K562 (cell line): ENCODE data around the gene C16orf92. TPM values are rescaled to one million over a fixed set of nuclear protein-coding genes. Genes with fewer than 3 reads are reported as not detected.

Source experiments
- CBFA2T3 ChIP-seq: fragments of 450-650 bp; IDR thresholded peaks from 2 replicates; pipeline ENCODE4 v1.6.1; 2017
- CTBP1 ChIP-seq: fragments of 450-650 bp; IDR thresholded peaks from 2 replicates; pipeline ENCODE4 v1.6.1; 2016; ENCODE audit warnings: borderline replicate concordance
- DPF2 ChIP-seq: fragments of 450-650 bp; IDR thresholded peaks from 2 replicates; pipeline ENCODE4 v1.6.1; 2016
- EP400 ChIP-seq: fragments of 450-650 bp; IDR thresholded peaks from 2 replicates; pipeline ENCODE4 v1.6.1; 2017; ENCODE audit warnings: antibody characterized with exemption, mild to moderate bottlenecking, moderate library complexity
- ESRRA ChIP-seq: fragments of 450-650 bp; IDR thresholded peaks from 2 replicates; pipeline ENCODE4 v1.6.1; 2014; ENCODE audit warnings: low read depth, mild to moderate bottlenecking, moderate library complexity, borderline replicate concordance
- ETS2 ChIP-seq: IDR thresholded peaks from 2 replicates; pipeline ENCODE4 v1.6.1; 2016; ENCODE audit warnings: borderline replicate concordance, missing genetic modification characterization, mild to moderate bottlenecking, moderate library complexity, missing compliant biosample characterization; ENCODE audit not compliant: poor library complexity, severe bottlenecking
- FIP1L1 ChIP-seq: fragments of 200-400 bp; formaldehyde crosslinking; IDR thresholded peaks from 2 replicates; pipeline ENCODE4 v1.6.1; 2018; ENCODE audit warnings: mild to moderate bottlenecking, low read depth, low read length; ENCODE audit not compliant: poor library complexity, severe bottlenecking
- FOXJ2 ChIP-seq: fragments of 200-800 bp; sonication (Bioruptor generic); IDR thresholded peaks from 2 replicates; pipeline ENCODE4 v1.6.1; 2016; ENCODE audit warnings: missing genetic modification characterization, missing compliant biosample characterization
- KDM1A ChIP-seq, 2 experiments: fragments of 450-650 bp; IDR thresholded peaks; 2 replicates each; pipeline ENCODE4 v1.6.1; 2016; ENCODE audit warnings: mild to moderate bottlenecking in 2 of 2
- L3MBTL2 ChIP-seq: fragments of 450-650 bp; IDR thresholded peaks from 2 replicates; pipeline ENCODE4 v1.6.1; 2016; ENCODE audit warnings: mild to moderate bottlenecking, moderate library complexity
- MYBL2 ChIP-seq, 2 experiments: fragments of 450-650 bp in 1 of 2; sonication (generic) in 1 of 2; formaldehyde crosslinking in 1 of 2; IDR thresholded peaks; 2 replicates each; pipeline versions ENCODE4 v1.6.1 to v1.8.1; 2017 to 2022; ENCODE audit warnings: borderline replicate concordance in 1 of 2, inconsistent platforms in 1 of 2, low read depth in 1 of 2, mild to moderate bottlenecking in 1 of 2, missing genetic modification reagents in 1 of 2, moderate library complexity in 1 of 2
- NCOR1 ChIP-seq: fragments of 450-650 bp; IDR thresholded peaks from 2 replicates; pipeline ENCODE4 v1.6.1; 2016; ENCODE audit warnings: mild to moderate bottlenecking, moderate library complexity
- NR2C2 ChIP-seq, 2 experiments: fragments of 200-800 bp in 1 of 2; sonication (Bioruptor generic) in 1 of 2; sonication (generic) in 1 of 2; formaldehyde crosslinking in 1 of 2; IDR thresholded peaks; 2 replicates each; pipeline versions ENCODE4 v1.6.1 to v1.8.0; 2016 to 2022; ENCODE audit warnings: mild to moderate bottlenecking in 1 of 2, missing compliant biosample characterization in 1 of 2, missing genetic modification characterization in 1 of 2, missing genetic modification reagents in 1 of 2
- POLR3G ChIP-seq: IDR thresholded peaks from 2 replicates; pipeline ENCODE4 v1.6.1; 2011; ENCODE audit not compliant: insufficient read length, insufficient replicate concordance; ENCODE audit errors: extremely low read depth
- TAL1 ChIP-seq: fragments of 450-650 bp; IDR thresholded peaks from 2 replicates; pipeline ENCODE4 v1.6.1; 2016; ENCODE audit warnings: mild to moderate bottlenecking
- TFAP4 ChIP-seq: sonication (generic); formaldehyde crosslinking; IDR thresholded peaks from 2 replicates; pipeline ENCODE4 v1.8.0; 2022; ENCODE audit warnings: missing genetic modification reagents, mild to moderate bottlenecking, moderate library complexity, borderline replicate concordance
- ZNF217 ChIP-seq: sonication (generic); formaldehyde crosslinking; IDR thresholded peaks from 2 replicates; pipeline ENCODE4 v1.8.0; 2022; ENCODE audit warnings: mild to moderate bottlenecking, missing genetic modification reagents
- ZNF408 ChIP-seq: fragments of 250-450 bp; sonication (Bioruptor Pico); IDR thresholded peaks from 2 replicates; pipeline ENCODE4 v1.4.0; 2020; ENCODE audit warnings: low read depth, mild to moderate bottlenecking, moderate library complexity
- ZNF586 ChIP-seq: fragments of 450-650 bp; formaldehyde crosslinking; conservative IDR thresholded peaks from 2 replicates; pipeline ENCODE4 v1.4.0; 2020; ENCODE audit warnings: mild to moderate bottlenecking, moderate library complexity
- ZNF717 ChIP-seq: fragments of 250-450 bp; sonication (Bioruptor Pico); IDR thresholded peaks from 2 replicates; pipeline ENCODE4 v1.5.0; 2021
- polyA plus RNA-seq, 8 experiments: library from polyadenylated mRNA; depleted of rRNA in 4 of 8; stranded (reverse) in 5 of 8; unstranded in 3 of 8; fragments of >200 nt; fragmentation: Nextera tagmentation in 2 of 8; fragmentation: Illumina TruSeq in 1 of 8; extraction: Ambion mirVana in 2 of 8; extraction: Trizol in 1 of 8; gene quantifications; 2 replicates each; pipeline versions ENCODE4 v1.2.1 to v1.2.3, GENCODE V29; 2011 to 2014; ENCODE audit warnings: inconsistent platforms in 1 of 8, missing spikeins in 1 of 8
- total RNA-seq, 7 experiments: library from RNA; depleted of rRNA in 6 of 7; stranded (reverse); fragments of >200 nt in 6 of 7; fragmentation: Illumina TruSeq in 2 of 7; extraction: Trizol in 2 of 7; gene quantifications; 2 replicates each; pipeline versions ENCODE4 v1.2.1 to v1.2.3, GENCODE V29; 2011 to 2021; ENCODE audit warnings: low replicate concordance in 1 of 7
- TF ChIP-seq, protein P1 (sequence below): fragments of 250-450 bp; sonication (Bioruptor Pico); IDR thresholded peaks from 2 replicates; pipeline ENCODE4 v1.6.1; 2021; ENCODE audit warnings: mild to moderate bottlenecking
- TF ChIP-seq, protein P2 (sequence below): fragments of 250-450 bp; sonication (Bioruptor Pico); IDR thresholded peaks from 2 replicates; pipeline ENCODE4 v1.4.0; 2020; ENCODE audit warnings: borderline replicate concordance
- TF ChIP-seq, protein P3 (sequence below): fragments of 200-800 bp; sonication (Bioruptor generic); IDR thresholded peaks from 2 replicates; pipeline ENCODE4 v1.6.1; 2017; ENCODE audit warnings: missing genetic modification characterization, missing compliant biosample characterization

C16orf92 gene
- total and polyA plus RNA-seq, 9 of the 15 experiments (the other 6 are each of a cell fraction or from before 2014, with no cell fraction given): not detected

GRCh38 chr16:30060836-30061554 lies 38.0 kb downstream of the C16orf92 start (continued):
- TF ChIP-seq NR2C2 (CRISPR knock-in tag; IDR thresholded peaks at IDR 0.05) (no peak), NR2C2 (tag; IDR thresholded peaks at IDR 0.05) (peak; percentile 41; the same call in 1 of the 2 replicates), ZNF217 (CRISPR knock-in tag) (no peak), FIP1L1 (no peak), TFAP4 (CRISPR knock-in tag) (peak; percentile 80), ZNF408 (no peak), DPF2 (0 out of 2 replicates have a peak, but pooled peaks have one; percentile 31), TAL1 (peak; percentile 30), NCOR1 (peak; percentile 40; the same call in 1 of the 2 replicates), KDM1A (IDR thresholded peaks at IDR 0.05) (peak; percentile 95 to 96; a peak in 3 of 4 replicates), POLR3G (no peak), ESRRA (peak; percentile 49; the same call in 1 of the 2 replicates), MYBL2 (IDR thresholded peaks at IDR 0.05; ENCODE audit: low read depth) (no peak), MYBL2 (CRISPR knock-in tag; IDR thresholded peaks at IDR 0.05; ENCODE audit: borderline replicate concordance) (no peak), L3MBTL2 (no peak), FOXJ2 (tag) (no peak), ETS2 (no peak), EP400 (no peak), ZNF586 (CRISPR knock-in tag) (no peak), ZNF717 (no peak), CTBP1 (peak; percentile 39; the same call in 1 of the 2 replicates), CBFA2T3 (peak; percentile 77)
- TF ChIP-seq, protein P1, sequence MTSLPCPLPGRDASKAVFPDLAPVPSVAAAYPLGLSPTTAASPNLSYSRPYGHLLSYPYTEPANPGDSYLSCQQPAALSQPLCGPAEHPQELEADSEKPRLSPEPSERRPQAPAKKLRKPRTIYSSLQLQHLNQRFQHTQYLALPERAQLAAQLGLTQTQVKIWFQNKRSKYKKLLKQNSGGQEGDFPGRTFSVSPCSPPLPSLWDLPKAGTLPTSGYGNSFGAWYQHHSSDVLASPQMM (CRISPR knock-in tag): no peak
- TF ChIP-seq, protein P2, sequence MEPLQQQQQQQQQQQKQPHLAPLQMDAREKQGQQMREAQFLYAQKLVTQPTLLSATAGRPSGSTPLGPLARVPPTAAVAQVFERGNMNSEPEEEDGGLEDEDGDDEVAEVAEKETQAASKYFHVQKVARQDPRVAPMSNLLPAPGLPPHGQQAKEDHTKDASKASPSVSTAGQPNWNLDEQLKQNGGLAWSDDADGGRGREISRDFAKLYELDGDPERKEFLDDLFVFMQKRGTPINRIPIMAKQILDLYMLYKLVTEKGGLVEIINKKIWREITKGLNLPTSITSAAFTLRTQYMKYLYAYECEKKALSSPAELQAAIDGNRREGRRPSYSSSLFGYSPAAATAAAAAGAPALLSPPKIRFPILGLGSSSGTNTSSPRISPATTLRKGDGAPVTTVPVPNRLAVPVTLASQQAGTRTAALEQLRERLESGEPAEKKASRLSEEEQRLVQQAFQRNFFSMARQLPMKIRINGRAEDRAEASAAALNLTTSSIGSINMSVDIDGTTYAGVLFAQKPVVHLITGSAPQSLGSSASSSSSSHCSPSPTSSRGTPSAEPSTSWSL (CRISPR knock-in tag): no peak
- TF ChIP-seq, protein P3, sequence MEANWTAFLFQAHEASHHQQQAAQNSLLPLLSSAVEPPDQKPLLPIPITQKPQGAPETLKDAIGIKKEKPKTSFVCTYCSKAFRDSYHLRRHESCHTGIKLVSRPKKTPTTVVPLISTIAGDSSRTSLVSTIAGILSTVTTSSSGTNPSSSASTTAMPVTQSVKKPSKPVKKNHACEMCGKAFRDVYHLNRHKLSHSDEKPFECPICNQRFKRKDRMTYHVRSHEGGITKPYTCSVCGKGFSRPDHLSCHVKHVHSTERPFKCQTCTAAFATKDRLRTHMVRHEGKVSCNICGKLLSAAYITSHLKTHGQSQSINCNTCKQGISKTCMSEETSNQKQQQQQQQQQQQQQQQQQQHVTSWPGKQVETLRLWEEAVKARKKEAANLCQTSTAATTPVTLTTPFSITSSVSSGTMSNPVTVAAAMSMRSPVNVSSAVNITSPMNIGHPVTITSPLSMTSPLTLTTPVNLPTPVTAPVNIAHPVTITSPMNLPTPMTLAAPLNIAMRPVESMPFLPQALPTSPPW (CRISPR knock-in tag): peak; percentile 46; the same call in 1 of the 2 replicates
